Osteoblast (primary cell): ENCODE measurements around the gene OR2C3. TPM values are rescaled to one million over a fixed set of nuclear protein-coding genes. Genes with fewer than 3 reads are reported as not detected.
A peak's percentile ranks its signal among the peaks of the same experiment; 100 is the strongest.
"Not testable (repeated sequence)": the region's sequence is repeated elsewhere in the genome, so short reads cannot be mapped to it uniquely, and the experiment has no call there.

ENCODE experiments used
- DNase-seq: peaks from one replicate; pipeline ENCODE4 v3.0.0; 2011; ENCODE audit warnings: low spot score, mixed read lengths; ENCODE audit not compliant: insufficient read length; ENCODE audit errors: missing footprints
- H2AFZ ChIP-seq: 2 replicates; pipeline ENCODE4 v1.6.0; 2011; ENCODE audit warnings: mild to moderate bottlenecking, low read length
- H3K27ac ChIP-seq: 2 replicates; pipeline ENCODE4 v1.5.1; 2011; ENCODE audit warnings: mild to moderate bottlenecking, low read depth, low read length, moderate library complexity
- H3K27me3 ChIP-seq: 2 replicates; pipeline ENCODE4 v1.6.0; 2012; ENCODE audit warnings: mild to moderate bottlenecking, control low read depth, inconsistent platforms, low read length, moderate library complexity; ENCODE audit not compliant: insufficient read depth
- H3K36me3 ChIP-seq: 2 replicates; pipeline ENCODE4 v1.5.1; 2011; ENCODE audit warnings: mild to moderate bottlenecking, low read length, control low read depth, moderate library complexity; ENCODE audit not compliant: insufficient read depth
- H3K4me1 ChIP-seq: 2 replicates; pipeline ENCODE4 v1.5.1; 2011; ENCODE audit warnings: mild to moderate bottlenecking, low read length, control low read depth, moderate library complexity; ENCODE audit not compliant: insufficient read depth
- H3K4me2 ChIP-seq: 2 replicates; pipeline ENCODE4 v1.6.0; 2011; ENCODE audit warnings: mild to moderate bottlenecking, low read length; ENCODE audit not compliant: insufficient read depth
- H3K4me3 ChIP-seq: fragments of 200-600 bp; sonication (generic); 3 replicates; pipeline ENCODE4 v1.5.1; 2012; ENCODE audit warnings: mild to moderate bottlenecking, low read length, inconsistent platforms; ENCODE audit not compliant: insufficient read depth
- H3K79me2 ChIP-seq: 2 replicates; pipeline ENCODE4 v1.6.0; 2012; ENCODE audit warnings: mild to moderate bottlenecking, low read length, control low read depth, inconsistent platforms; ENCODE audit not compliant: insufficient read depth
- H3K9me3 ChIP-seq: 2 replicates; pipeline ENCODE4 v1.5.1; 2011; ENCODE audit warnings: low read depth, low read length, control low read depth
- H4K20me1 ChIP-seq: 2 replicates; pipeline ENCODE4 v1.6.0; 2012; ENCODE audit warnings: mild to moderate bottlenecking, low read length, control low read depth; ENCODE audit not compliant: insufficient read depth
- total RNA-seq: library from RNA; depleted of rRNA; stranded (reverse); fragments of >200 nt; gene quantifications from 2 replicates; pipeline ENCODE4 v1.2.3, GENCODE V29; 2012
- TF ChIP-seq, protein P1 (sequence below): IDR thresholded peaks from 2 replicates; pipeline ENCODE4 v1.5.1; 2011; ENCODE audit warnings: mild to moderate bottlenecking, low read depth, low read length, moderate library complexity; ENCODE audit errors: extremely low read depth

The OR2C3 gene
- total RNA-seq, 1 donor, result not detected

GRCh38 chr1:247493106-247493505, 43.1 kb downstream of the OR2C3 start:
- Histone ChIP-seq H2AFZ (no peak overlapping the region), H3K27ac (no peak overlapping the region), H3K27me3 (no peaks in the 10 kb centered on the region), H3K9me3 (no peaks in the 10 kb centered on the region), H3K4me2 (no peak overlapping the region), H3K79me2 (no peaks in the 10 kb centered on the region), H4K20me1 (no peaks in the 10 kb centered on the region), H3K36me3 (no peaks in the 10 kb centered on the region), H3K4me3 (no peak overlapping the region), H3K4me1 (no peaks in the 10 kb centered on the region)
- TF ChIP-seq, protein P1, sequence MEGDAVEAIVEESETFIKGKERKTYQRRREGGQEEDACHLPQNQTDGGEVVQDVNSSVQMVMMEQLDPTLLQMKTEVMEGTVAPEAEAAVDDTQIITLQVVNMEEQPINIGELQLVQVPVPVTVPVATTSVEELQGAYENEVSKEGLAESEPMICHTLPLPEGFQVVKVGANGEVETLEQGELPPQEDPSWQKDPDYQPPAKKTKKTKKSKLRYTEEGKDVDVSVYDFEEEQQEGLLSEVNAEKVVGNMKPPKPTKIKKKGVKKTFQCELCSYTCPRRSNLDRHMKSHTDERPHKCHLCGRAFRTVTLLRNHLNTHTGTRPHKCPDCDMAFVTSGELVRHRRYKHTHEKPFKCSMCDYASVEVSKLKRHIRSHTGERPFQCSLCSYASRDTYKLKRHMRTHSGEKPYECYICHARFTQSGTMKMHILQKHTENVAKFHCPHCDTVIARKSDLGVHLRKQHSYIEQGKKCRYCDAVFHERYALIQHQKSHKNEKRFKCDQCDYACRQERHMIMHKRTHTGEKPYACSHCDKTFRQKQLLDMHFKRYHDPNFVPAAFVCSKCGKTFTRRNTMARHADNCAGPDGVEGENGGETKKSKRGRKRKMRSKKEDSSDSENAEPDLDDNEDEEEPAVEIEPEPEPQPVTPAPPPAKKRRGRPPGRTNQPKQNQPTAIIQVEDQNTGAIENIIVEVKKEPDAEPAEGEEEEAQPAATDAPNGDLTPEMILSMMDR, result no peak
- no peak for DNase-seq

DNA sequence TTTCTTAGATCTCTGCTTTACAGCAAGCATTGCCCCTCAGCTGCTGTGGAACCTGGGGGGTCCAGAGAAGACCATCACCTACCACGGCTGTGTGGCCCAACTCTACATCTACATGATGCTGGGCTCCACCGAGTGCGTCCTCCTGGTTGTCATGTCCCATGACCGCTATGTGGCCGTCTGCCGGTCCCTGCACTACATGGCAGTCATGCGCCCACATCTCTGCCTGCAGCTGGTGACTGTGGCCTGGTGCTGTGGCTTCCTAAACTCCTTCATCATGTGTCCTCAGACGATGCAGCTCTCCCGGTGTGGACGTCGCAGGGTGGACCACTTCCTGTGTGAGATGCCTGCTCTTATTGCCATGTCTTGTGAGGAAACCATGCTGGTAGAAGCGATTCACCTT, 44.9 kb downstream of the OR2C3 start:
- H3K36me3 ChIP-seq, result no peaks in the 10 kb centered on the region
- no peaks in the 10 kb centered on the region for H4K20me1 ChIP-seq
- no peaks in the 10 kb centered on the region for H3K9me3 ChIP-seq
- no peak for DNase-seq
- no peak overlapping the region for H3K4me2 ChIP-seq
- no peaks in the 10 kb centered on the region for H3K27me3 ChIP-seq
- no peaks in the 10 kb centered on the region for H3K79me2 ChIP-seq
- H2AFZ ChIP-seq, result no peak overlapping the region
- H3K27ac ChIP-seq, result no peak overlapping the region
- no peak overlapping the region for H3K4me3 ChIP-seq
- TF ChIP-seq, protein P1, result no peak
- no peaks in the 10 kb centered on the region for H3K4me1 ChIP-seq

DNA sequence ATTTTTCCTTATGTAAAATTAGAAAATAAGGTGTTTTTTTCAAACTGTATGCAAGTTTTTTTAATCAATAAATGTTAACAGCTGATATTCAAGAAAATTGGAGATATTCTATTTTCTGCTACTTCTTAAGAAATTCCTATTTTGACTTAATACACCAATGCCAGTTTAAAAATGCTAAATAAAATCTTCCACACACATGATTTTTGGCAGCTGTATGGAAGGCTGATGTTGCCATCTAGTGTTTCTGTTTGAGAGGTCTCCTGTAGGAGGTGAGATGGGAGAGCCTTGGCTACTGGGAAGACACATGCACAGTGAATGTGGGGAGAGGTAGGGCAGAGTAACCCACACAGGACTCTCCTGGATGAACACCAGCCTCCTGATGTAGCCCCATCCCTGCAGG, 49.2 kb downstream of the OR2C3 start:
- Histone ChIP-seq H3K36me3 (no peaks in the 10 kb centered on the region), H3K79me2 (no peaks in the 10 kb centered on the region), H3K4me1 (no peaks in the 10 kb centered on the region), H4K20me1 (no peaks in the 10 kb centered on the region), H3K27ac (no peak overlapping the region), H3K4me3 (no peak overlapping the region), H2AFZ (no peak overlapping the region), H3K9me3 (no peaks in the 10 kb centered on the region), H3K4me2 (no peak overlapping the region), H3K27me3 (no peaks in the 10 kb centered on the region)
- peak; percentile 68 for DNase-seq
- TF ChIP-seq, protein P1, result peak; percentile 50

- H3K4me3 ChIP-seq, result no peak overlapping the region
- TF ChIP-seq, protein P1, result no peak
- H3K79me2 ChIP-seq, result no peaks in the 10 kb centered on the region
- H3K36me3 ChIP-seq, result no peaks in the 10 kb centered on the region
- no peak overlapping the region for H3K4me2 ChIP-seq
- H3K27me3 ChIP-seq, result no peaks in the 10 kb centered on the region
- DNase-seq, result no peak
- H3K4me1 ChIP-seq, result no peaks in the 10 kb centered on the region
- H2AFZ ChIP-seq, result no peak overlapping the region
- no peaks in the 10 kb centered on the region for H3K9me3 ChIP-seq
- no peak overlapping the region for H3K27ac ChIP-seq
- H4K20me1 ChIP-seq, result no peaks in the 10 kb centered on the region
These were observed 53.5 kb downstream of the OR2C3 start for GRCh38 chr1:247482747-247483146.

DNA sequence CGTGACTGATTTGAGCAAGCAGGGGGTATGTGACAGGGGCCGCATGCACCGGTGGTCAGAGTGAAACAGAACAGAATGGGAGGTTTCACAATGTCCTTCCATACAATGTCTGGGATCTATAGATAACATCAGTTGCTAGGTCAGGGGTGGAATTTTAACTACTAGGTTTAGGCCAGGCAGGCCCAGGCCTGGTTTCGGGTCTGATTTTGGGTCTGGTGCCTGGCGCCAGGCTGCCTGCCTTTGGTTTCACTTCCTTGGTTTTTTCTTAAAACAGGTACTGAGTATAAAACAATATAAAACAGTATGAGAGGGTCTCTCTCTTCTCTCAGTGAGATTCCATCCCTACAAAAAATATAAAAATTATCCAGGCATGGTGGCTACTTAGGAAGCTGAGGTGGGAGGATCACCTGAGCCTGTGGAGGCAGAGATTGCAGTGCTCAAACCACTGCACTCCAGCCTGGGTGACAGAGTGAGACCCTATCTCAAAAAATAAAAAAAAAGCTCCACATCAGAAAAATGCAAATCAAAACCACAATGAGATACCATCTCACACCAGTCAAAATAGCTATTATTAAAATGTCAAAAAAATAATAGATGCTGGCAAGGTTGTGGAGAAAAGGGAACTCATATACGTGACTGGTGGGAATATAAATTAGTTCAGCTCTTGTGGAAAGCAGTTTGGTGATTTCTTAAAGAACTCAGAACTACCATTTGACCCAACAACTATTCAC, 59.7 kb downstream of the OR2C3 start:
- not testable (repeated sequence) for H4K20me1 ChIP-seq, H3K36me3 ChIP-seq, DNase-seq, H3K9me3 ChIP-seq, H3K27me3 ChIP-seq, H3K79me2 ChIP-seq, H3K27ac ChIP-seq, H3K4me3 ChIP-seq, H3K4me2 ChIP-seq, H2AFZ ChIP-seq, H3K4me1 ChIP-seq
